Uterus (tissue), 2 donors: ENCODE data around the gene SLC51B.

ENCODE experiments used
- CTCF ChIP-seq, 4 experiments: fragments of 200-600 bp in 2 of 4; fragments of 450-650 bp in 2 of 4; sonication (generic) in 2 of 4; IDR thresholded peaks; one replicate each; pipeline ENCODE4 v1.5.1; 2016 to 2019; ENCODE audit warnings: antibody characterized with exemption in 4 of 4, mild to moderate bottlenecking in 2 of 4, moderate library complexity in 1 of 4
- POLR2A ChIP-seq, 2 donors: fragments of 450-650 bp; IDR thresholded peaks; one replicate each; pipeline ENCODE4 v1.6.1; 2016; ENCODE audit warnings: antibody characterized with exemption in 2 of 2, mild to moderate bottlenecking in 1 of 2, moderate library complexity in 1 of 2

DNA sequence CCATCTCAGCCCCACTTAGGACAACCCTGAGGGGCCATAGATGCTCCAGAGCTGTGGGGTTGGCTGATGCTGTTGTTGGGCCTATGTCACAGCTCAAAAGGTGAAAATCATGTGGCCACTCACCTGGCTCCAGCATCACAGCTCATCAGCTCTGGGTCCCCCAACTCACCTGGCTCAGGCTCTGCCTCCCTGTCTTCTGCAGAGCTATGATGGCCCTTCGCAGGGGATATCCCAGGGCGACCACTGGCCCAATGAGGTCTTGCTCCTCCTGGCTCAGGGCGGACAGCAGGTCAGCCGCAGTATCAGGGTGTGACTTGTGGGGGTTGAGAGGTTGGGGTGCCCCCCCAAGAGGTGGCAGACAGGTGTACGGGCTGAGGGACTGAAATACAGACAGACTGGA lies 54.1 kb downstream of the SLC51B start:
- TF ChIP-seq CTCF (IDR thresholded peaks at IDR 0.05) (no peak), POLR2A (IDR thresholded peaks at IDR 0.05) (no peak)
